DOHH2 (cell line): ENCODE results near the gene EFCAB14.

Experiments used
- H3F3A ChIP-seq: fragments of 200-600 bp; sonication (generic), shearing (Covaris generic); 2 replicates; pipeline ENCODE4 v1.6.0; 2016; ENCODE audit warnings: antibody characterized with exemption, mild to moderate bottlenecking; ENCODE audit not compliant: control insufficient read depth, insufficient read depth
- H3K27ac ChIP-seq: fragments of 200-600 bp; sonication (generic); 2 replicates; pipeline ENCODE4 v1.5.1; 2014; ENCODE audit warnings: low read depth, mild to moderate bottlenecking, low read length, moderate library complexity
- H3K27me3 ChIP-seq: fragments of 200-600 bp; sonication (generic); 2 replicates; pipeline ENCODE4 v1.6.1; 2014; ENCODE audit warnings: mild to moderate bottlenecking, low read length, mixed read lengths; ENCODE audit not compliant: control insufficient read depth
- H3K36me3 ChIP-seq: fragments of 200-600 bp; sonication (generic); 2 replicates; pipeline ENCODE4 v1.6.1; 2014; ENCODE audit warnings: mild to moderate bottlenecking, low read length, moderate library complexity, mixed read lengths; ENCODE audit not compliant: control insufficient read depth
- H3K4me1 ChIP-seq: fragments of 200-600 bp; sonication (generic); 2 replicates; pipeline ENCODE4 v1.6.1; 2014; ENCODE audit warnings: mild to moderate bottlenecking, low read length, mixed read lengths; ENCODE audit not compliant: control insufficient read depth
- H3K4me2 ChIP-seq: fragments of 200-600 bp; sonication (generic); 2 replicates; pipeline ENCODE4 v1.6.0; 2014; ENCODE audit warnings: mild to moderate bottlenecking, low read length, moderate library complexity
- H3K4me3 ChIP-seq: fragments of 200-600 bp; sonication (generic); 2 replicates; pipeline ENCODE4 v1.5.1; 2014; ENCODE audit warnings: mild to moderate bottlenecking, low read length, mixed read lengths
- H3K79me2 ChIP-seq: fragments of 200-600 bp; sonication (generic); 2 replicates; pipeline ENCODE4 v1.6.1; 2014; ENCODE audit warnings: mild to moderate bottlenecking, low read length, mixed read lengths; ENCODE audit not compliant: control insufficient read depth
- H3K9me2 ChIP-seq: fragments of 200-600 bp; sonication (generic); replicated peaks from 2 replicates; pipeline ENCODE4 v1.6.1; 2014; ENCODE audit warnings: mild to moderate bottlenecking, low read length, mixed read lengths; ENCODE audit not compliant: control insufficient read depth
- H3K9me3 ChIP-seq: fragments of 200-600 bp; sonication (generic); 2 replicates; pipeline ENCODE4 v1.6.1; 2014; ENCODE audit warnings: antibody characterized with exemption, low read length, mixed read lengths; ENCODE audit not compliant: control insufficient read depth, insufficient read depth
- H4K20me1 ChIP-seq: fragments of 200-600 bp; sonication (generic); 2 replicates; pipeline ENCODE4 v1.6.0; 2014; ENCODE audit warnings: low read depth, mild to moderate bottlenecking, antibody characterized with exemption, low read length, moderate library complexity; ENCODE audit not compliant: control insufficient read depth, insufficient read depth
- EZH2phosphoT487 ChIP-seq: fragments of 200-600 bp; sonication (generic); IDR thresholded peaks from 2 replicates; pipeline ENCODE4 v1.6.1; 2017; ENCODE audit warnings: borderline replicate concordance, mild to moderate bottlenecking, antibody characterized with exemption, low read length, moderate library complexity, mixed read lengths
- TF ChIP-seq, protein P1 (sequence below): fragments of 200-600 bp; sonication (generic); IDR thresholded peaks from one replicate; pipeline ENCODE4 v1.5.1; 2014; ENCODE audit warnings: antibody characterized with exemption, mild to moderate bottlenecking, low read depth, low read length; ENCODE audit not compliant: poor library complexity, severe bottlenecking

EFCAB14 gene

DNA sequence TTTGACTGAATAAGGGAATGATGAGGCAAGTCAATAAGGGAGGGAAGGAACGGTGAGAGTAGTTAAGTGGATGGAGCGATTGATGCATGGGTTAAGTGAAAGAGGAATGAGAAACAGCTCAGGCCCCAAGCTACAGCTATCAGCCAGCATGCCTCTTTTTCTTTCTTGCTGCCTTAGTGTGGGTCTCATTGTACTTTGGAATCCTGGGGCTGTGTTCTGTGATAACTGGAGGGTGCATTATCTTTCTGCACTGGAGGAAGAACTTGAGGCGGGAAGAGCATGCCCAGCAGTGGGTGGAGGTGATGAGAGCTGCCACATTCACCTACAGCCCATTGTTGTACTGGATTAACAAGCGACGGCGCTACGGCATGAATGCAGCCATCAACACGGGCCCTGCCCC, 46.2 kb downstream of the EFCAB14 start:
- no peaks in the 10 kb centered on the region for H3K9me3 ChIP-seq

GRCh38 chr1:46671554-46671953, 47.4 kb downstream of the EFCAB14 start, which contains the start of gene TEX38:
Gene TEX38 (plus strand): TSS chr1:46671854. CDS start chr1:46671935, 81 bp downstream.
- Histone ChIP-seq H3K9me3 (no peaks in the 10 kb centered on the region), H3K9me2 (no peaks in the 10 kb centered on the region), H3K4me3 (no peak within 1 kb of the TSS), H3K4me2 (no peak within 1 kb of the TSS), H3K27ac (no peak within 1 kb of the TSS), H4K20me1 (no peaks in the 10 kb centered on the region), H3K36me3 (peaks cover 17% of the 10 kb centered on the region), H3K79me2 (peaks cover 11% of the 10 kb centered on the region), H3F3A (peaks cover 7% of the 10 kb centered on the region; the same call in 1 of the 2 replicates), H3K27me3 (0 out of 2 replicates have a peak, but pooled peaks cover 3% of the 10 kb centered on the region), H3K4me1 (peaks cover 18% of the 10 kb centered on the region)
- TF ChIP-seq, protein P1, sequence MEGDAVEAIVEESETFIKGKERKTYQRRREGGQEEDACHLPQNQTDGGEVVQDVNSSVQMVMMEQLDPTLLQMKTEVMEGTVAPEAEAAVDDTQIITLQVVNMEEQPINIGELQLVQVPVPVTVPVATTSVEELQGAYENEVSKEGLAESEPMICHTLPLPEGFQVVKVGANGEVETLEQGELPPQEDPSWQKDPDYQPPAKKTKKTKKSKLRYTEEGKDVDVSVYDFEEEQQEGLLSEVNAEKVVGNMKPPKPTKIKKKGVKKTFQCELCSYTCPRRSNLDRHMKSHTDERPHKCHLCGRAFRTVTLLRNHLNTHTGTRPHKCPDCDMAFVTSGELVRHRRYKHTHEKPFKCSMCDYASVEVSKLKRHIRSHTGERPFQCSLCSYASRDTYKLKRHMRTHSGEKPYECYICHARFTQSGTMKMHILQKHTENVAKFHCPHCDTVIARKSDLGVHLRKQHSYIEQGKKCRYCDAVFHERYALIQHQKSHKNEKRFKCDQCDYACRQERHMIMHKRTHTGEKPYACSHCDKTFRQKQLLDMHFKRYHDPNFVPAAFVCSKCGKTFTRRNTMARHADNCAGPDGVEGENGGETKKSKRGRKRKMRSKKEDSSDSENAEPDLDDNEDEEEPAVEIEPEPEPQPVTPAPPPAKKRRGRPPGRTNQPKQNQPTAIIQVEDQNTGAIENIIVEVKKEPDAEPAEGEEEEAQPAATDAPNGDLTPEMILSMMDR, result no peak
- TF ChIP-seq EZH2phosphoT487, result no peak

More for the DNA sequence above, 46.2 kb downstream of the EFCAB14 start:
- no peaks in the 10 kb centered on the region for H3K9me2 ChIP-seq
- peaks cover 27% of the 10 kb centered on the region for H3K36me3 ChIP-seq
- peaks cover 7% of the 10 kb centered on the region; the same call in 1 of the 2 replicates for H3F3A ChIP-seq
- peaks cover 7% of the 10 kb centered on the region for H3K4me1 ChIP-seq
- no peak overlapping the region for H3K27ac ChIP-seq
- H3K79me2 ChIP-seq, result peaks cover 2% of the 10 kb centered on the region
- H3K4me3 ChIP-seq, result no peak overlapping the region
- no peak overlapping the region for H3K4me2 ChIP-seq
- 0 out of 2 replicates have a peak, but pooled peaks cover 3% of the 10 kb centered on the region for H3K27me3 ChIP-seq
- TF ChIP-seq, protein P1, result no peak
- TF ChIP-seq EZH2phosphoT487, result no peak
- H4K20me1 ChIP-seq, result no peaks in the 10 kb centered on the region

- no peaks in the 10 kb centered on the region for H3K9me2 ChIP-seq
- H3K36me3 ChIP-seq, result peaks cover 6% of the 10 kb centered on the region
- peaks cover 11% of the 10 kb centered on the region for H3K79me2 ChIP-seq
- H3F3A ChIP-seq, result peaks cover 7% of the 10 kb centered on the region; the same call in 1 of the 2 replicates
- H3K9me3 ChIP-seq, result no peaks in the 10 kb centered on the region
- 0 out of 2 replicates have a peak, but pooled peaks cover 3% of the 10 kb centered on the region for H3K27me3 ChIP-seq
- H3K4me2 ChIP-seq, result no peak overlapping the region
- no peak for TF ChIP-seq EZH2phosphoT487
- TF ChIP-seq, protein P1, result no peak
- H3K4me1 ChIP-seq, result peaks cover 18% of the 10 kb centered on the region
- no peaks in the 10 kb centered on the region for H4K20me1 ChIP-seq
- H3K27ac ChIP-seq, result no peak overlapping the region
- no peak overlapping the region for H3K4me3 ChIP-seq
Observed at GRCh38 chr1:46670134-46670533, 48.8 kb downstream of the EFCAB14 start.
